Measurements from ENCODE around the gene KCNC1. TPM values are rescaled to one million over a fixed set of nuclear protein-coding genes. Genes with fewer than 3 reads are reported as not detected.

Gene KCNC1
- total RNA-seq = not detected
- not detected for total RNA-seq (2013)
- 0 to 0.13 (median 0) reads per million in 29 experiments for total RNA-seq

- Mint-ChIP-seq H3K4me1 (peaks cover 0 to 10% (median 8%) of the 10 kb centered on the region in 3 donors), H3K9me3 (no peaks in the 10 kb centered on the region), H3K4me3 (peak within 1 kb of the TSS in 2 of 3 donors; percentile 39 to 75), H3K27me3 (peaks cover 42 to 62% of the 10 kb centered on the region in 2 donors), H3K27ac (no peak within 1 kb of the TSS), H3K36me3 (no peaks in the 10 kb centered on the region)
- no peaks in the 10 kb centered on the region for H3K9me3 ChIP-seq
- no peak within 1 kb of the TSS for H3K4me3 ChIP-seq (ENCODE audit: control insufficient read depth in 1 of 2, extremely low read depth in 1 of 2, low read length in 1 of 2)
- POLR2A ChIA-PET = no interaction called here
- ATAC-seq (replicated peaks in 1 of 4) = no peak
- H3K4me1 ChIP-seq (ENCODE audit: control insufficient read depth in 1 of 2, extremely low read depth in 1 of 2, insufficient read depth in 2 of 2, low read length in 2 of 2) = no peaks in the 10 kb centered on the region
- CTCF ChIA-PET = no interaction called here
- peaks cover 5 to 76% of the 10 kb centered on the region in 2 experiments for H3K27me3 ChIP-seq (replicated peaks in 1 of 2; ENCODE audit: control insufficient read depth in 2 of 2, extremely low read depth in 1 of 2, insufficient read depth in 2 of 2, low read length in 1 of 2)
- no peak within 1 kb of the TSS for H3K27ac ChIP-seq (ENCODE audit: low read length)
- H3K36me3 ChIP-seq (ENCODE audit: control insufficient read depth in 2 of 2, extremely low read depth in 1 of 2, insufficient read depth in 1 of 2, low read length in 1 of 2) = no peaks in the 10 kb centered on the region
- DNase-seq = no peak
- WGBS (ENCODE audit: insufficient coverage) = 1% methylated on average over 65 of the region's 66 CpGs
Measured at GRCh38 chr11:17734418-17734911, at the start of gene KCNC1. KCNC1 (plus strand) TSS chr11:17734781; CDS start chr11:17736003, 1,222 bp downstream.

- ATAC-seq (replicated peaks in 1 of 4) (no peak), DNase-seq (no peak)
- Histone ChIP-seq H3K27ac (ENCODE audit: low read length) (no peak overlapping the region), H3K4me1 (ENCODE audit: control insufficient read depth in 1 of 2, extremely low read depth in 1 of 2, insufficient read depth in 2 of 2, low read length in 2 of 2) (no peaks in the 10 kb centered on the region), H3K9me3 (no peaks in the 10 kb centered on the region), H3K4me3 (ENCODE audit: control insufficient read depth in 1 of 2, extremely low read depth in 1 of 2, low read length in 1 of 2) (no peak overlapping the region), H3K27me3 (replicated peaks in 1 of 2; ENCODE audit: control insufficient read depth in 2 of 2, extremely low read depth in 1 of 2, insufficient read depth in 2 of 2, low read length in 1 of 2) (peaks cover 10 to 23% of the 10 kb centered on the region in 2 experiments), H3K36me3 (ENCODE audit: control insufficient read depth in 2 of 2, extremely low read depth in 1 of 2, insufficient read depth in 1 of 2, low read length in 1 of 2) (no peaks in the 10 kb centered on the region)
- H3K4me1 Mint-ChIP-seq = no peaks in the 10 kb centered on the region
- POLR2A ChIA-PET = no interaction called here
- no peak overlapping the region for H3K27ac Mint-ChIP-seq
- no peaks in the 10 kb centered on the region for H3K9me3 Mint-ChIP-seq
- H3K27me3 Mint-ChIP-seq = peaks cover 18 to 24% of the 10 kb centered on the region in 2 donors
- 42% methylated on average over 2 of the region's 8 CpGs for WGBS (ENCODE audit: insufficient coverage)
- no peak overlapping the region for H3K4me3 Mint-ChIP-seq
- CTCF ChIA-PET = no interaction called here
- H3K36me3 Mint-ChIP-seq = no peaks in the 10 kb centered on the region
Measured at GRCh38 chr11:17686231-17686980, 48.2 kb upstream of the KCNC1 start.

DNA sequence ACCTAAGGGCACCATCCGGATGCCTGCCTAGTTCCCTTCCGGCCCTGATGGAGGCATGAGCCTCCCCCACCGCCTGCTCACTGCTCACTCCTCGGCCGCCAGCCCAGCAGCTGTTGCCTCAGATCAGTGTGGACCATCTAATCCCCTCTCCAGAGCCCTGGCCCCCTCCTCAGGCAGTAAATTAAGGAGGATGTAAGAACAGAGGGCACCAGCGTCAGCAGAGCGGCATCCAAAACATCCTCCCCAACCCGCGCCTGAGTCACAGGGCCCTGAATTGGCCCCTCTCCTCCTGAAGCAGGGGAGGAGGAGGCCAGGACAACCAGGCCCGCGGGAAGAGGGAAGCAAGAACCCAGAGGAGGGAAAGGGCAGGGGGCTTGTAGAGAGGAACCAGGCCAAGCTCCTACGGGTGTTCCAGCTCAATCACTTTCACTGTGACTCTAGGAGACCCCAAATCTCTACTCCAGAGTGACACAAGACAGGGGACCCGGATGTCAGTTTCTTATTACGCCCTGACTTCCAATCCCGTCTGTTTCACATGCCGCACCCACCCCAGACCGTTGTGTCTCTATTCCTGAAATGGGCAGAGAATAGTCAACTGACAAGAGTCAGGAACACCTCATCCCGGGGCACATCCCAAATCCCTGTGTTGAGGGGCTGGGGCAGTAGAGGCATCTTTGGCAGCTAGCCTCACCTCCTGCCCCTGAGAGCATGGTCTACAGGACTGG lies 46.5 kb upstream of the KCNC1 start:
- CTCF ChIA-PET = no interaction called here
- no peak overlapping the region for H3K27ac ChIP-seq (ENCODE audit: low read length)
- H3K9me3 Mint-ChIP-seq = no peaks in the 10 kb centered on the region
- 77% methylated on average over 5 of the region's 18 CpGs for WGBS (ENCODE audit: insufficient coverage)
- no peaks in the 10 kb centered on the region for H3K9me3 ChIP-seq
- ATAC-seq (replicated peaks in 1 of 4) (no peak), DNase-seq (no peak)
- no peaks in the 10 kb centered on the region for H3K4me1 ChIP-seq (ENCODE audit: control insufficient read depth in 1 of 2, extremely low read depth in 1 of 2, insufficient read depth in 2 of 2, low read length in 2 of 2)
- H3K4me3 ChIP-seq (ENCODE audit: control insufficient read depth in 1 of 2, extremely low read depth in 1 of 2, low read length in 1 of 2) = no peak overlapping the region
- no peaks in the 10 kb centered on the region for H3K36me3 ChIP-seq (ENCODE audit: control insufficient read depth in 2 of 2, extremely low read depth in 1 of 2, insufficient read depth in 1 of 2, low read length in 1 of 2)
- no peaks in the 10 kb centered on the region for H3K36me3 Mint-ChIP-seq
- H3K27me3 ChIP-seq (replicated peaks in 1 of 2; ENCODE audit: control insufficient read depth in 2 of 2, extremely low read depth in 1 of 2, insufficient read depth in 2 of 2, low read length in 1 of 2) = peaks cover 12 to 30% of the 10 kb centered on the region in 2 experiments
- H3K27me3 Mint-ChIP-seq = peaks cover 23 to 24% of the 10 kb centered on the region in 2 donors
- POLR2A ChIA-PET = no interaction called here
- no peak overlapping the region for H3K4me3 Mint-ChIP-seq
- no peak overlapping the region for H3K27ac Mint-ChIP-seq
- H3K4me1 Mint-ChIP-seq = no peaks in the 10 kb centered on the region

DNA sequence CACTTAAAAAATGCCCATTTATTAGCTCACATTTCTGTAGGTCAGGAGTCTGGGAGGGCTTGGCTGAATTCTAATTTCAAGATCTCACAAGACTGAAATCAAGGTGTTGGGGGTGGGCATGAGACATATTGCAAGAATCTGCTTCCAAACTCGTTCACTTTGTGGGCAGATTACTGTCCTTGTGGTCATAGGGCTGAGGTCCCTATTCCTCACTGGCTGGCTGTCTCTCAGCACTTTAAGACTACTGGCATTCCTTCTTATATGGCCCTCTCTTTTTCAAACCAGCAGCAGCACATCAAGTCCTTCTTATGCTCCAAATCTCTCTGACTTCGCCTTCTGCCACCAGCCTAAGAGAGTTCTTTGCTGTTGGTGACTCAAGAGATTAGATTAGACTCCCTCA lies 43.0 kb upstream of the KCNC1 start:
- Mint-ChIP-seq H3K27ac (no peak overlapping the region), H3K4me3 (no peak overlapping the region), H3K36me3 (no peaks in the 10 kb centered on the region), H3K9me3 (no peaks in the 10 kb centered on the region), H3K27me3 (peaks cover 43 to 49% of the 10 kb centered on the region in 2 donors), H3K4me1 (peaks cover 0 to 5% (median 2%) of the 10 kb centered on the region in 3 donors)
- H3K4me3 ChIP-seq (ENCODE audit: control insufficient read depth in 1 of 2, extremely low read depth in 1 of 2, low read length in 1 of 2) = no peak overlapping the region
- POLR2A ChIA-PET = no interaction called here
- DNase-seq = no peak
- H3K9me3 ChIP-seq = no peaks in the 10 kb centered on the region
- ATAC-seq (replicated peaks in 1 of 4) = no peak
- H3K27ac ChIP-seq (ENCODE audit: low read length) = no peak overlapping the region
- WGBS (ENCODE audit: insufficient coverage) = 40% methylated on average over 1 of the region's 2 CpGs
- CTCF ChIA-PET = no interaction called here
- H3K36me3 ChIP-seq (ENCODE audit: control insufficient read depth in 2 of 2, extremely low read depth in 1 of 2, insufficient read depth in 1 of 2, low read length in 1 of 2) = no peaks in the 10 kb centered on the region
- H3K27me3 ChIP-seq (replicated peaks in 1 of 2; ENCODE audit: control insufficient read depth in 2 of 2, extremely low read depth in 1 of 2, insufficient read depth in 2 of 2, low read length in 1 of 2) = peaks cover 15 to 35% of the 10 kb centered on the region in 2 experiments
- H3K4me1 ChIP-seq (ENCODE audit: control insufficient read depth in 1 of 2, extremely low read depth in 1 of 2, insufficient read depth in 2 of 2, low read length in 2 of 2) = no peaks in the 10 kb centered on the region

- Mint-ChIP-seq H3K27ac (no peak overlapping the region), H3K4me3 (no peak overlapping the region), H3K4me1 (peaks cover 0 to 5% (median 2%) of the 10 kb centered on the region in 3 donors), H3K36me3 (no peaks in the 10 kb centered on the region), H3K9me3 (no peaks in the 10 kb centered on the region), H3K27me3 (peaks cover 47 to 50% of the 10 kb centered on the region in 2 donors)
- H3K27ac ChIP-seq (ENCODE audit: low read length) = no peak overlapping the region
- no peak overlapping the region for H3K4me3 ChIP-seq (ENCODE audit: control insufficient read depth in 1 of 2, extremely low read depth in 1 of 2, low read length in 1 of 2)
- ChIA-PET POLR2A (no interaction called here), CTCF (no interaction called here)
- H3K4me1 ChIP-seq (ENCODE audit: control insufficient read depth in 1 of 2, extremely low read depth in 1 of 2, insufficient read depth in 2 of 2, low read length in 2 of 2) = no peaks in the 10 kb centered on the region
- H3K9me3 ChIP-seq = no peaks in the 10 kb centered on the region
- H3K36me3 ChIP-seq (ENCODE audit: control insufficient read depth in 2 of 2, extremely low read depth in 1 of 2, insufficient read depth in 1 of 2, low read length in 1 of 2) = no peaks in the 10 kb centered on the region
- DNase-seq (no peak), ATAC-seq (replicated peaks in 1 of 4) (no peak)
- 59% methylated on average over 6 of the region's 10 CpGs for WGBS (ENCODE audit: insufficient coverage)
- peaks cover 15 to 39% of the 10 kb centered on the region in 2 experiments for H3K27me3 ChIP-seq (replicated peaks in 1 of 2; ENCODE audit: control insufficient read depth in 2 of 2, extremely low read depth in 1 of 2, insufficient read depth in 2 of 2, low read length in 1 of 2)
Measured at GRCh38 chr11:17691976-17692375, 42.6 kb upstream of the KCNC1 start.

DNA sequence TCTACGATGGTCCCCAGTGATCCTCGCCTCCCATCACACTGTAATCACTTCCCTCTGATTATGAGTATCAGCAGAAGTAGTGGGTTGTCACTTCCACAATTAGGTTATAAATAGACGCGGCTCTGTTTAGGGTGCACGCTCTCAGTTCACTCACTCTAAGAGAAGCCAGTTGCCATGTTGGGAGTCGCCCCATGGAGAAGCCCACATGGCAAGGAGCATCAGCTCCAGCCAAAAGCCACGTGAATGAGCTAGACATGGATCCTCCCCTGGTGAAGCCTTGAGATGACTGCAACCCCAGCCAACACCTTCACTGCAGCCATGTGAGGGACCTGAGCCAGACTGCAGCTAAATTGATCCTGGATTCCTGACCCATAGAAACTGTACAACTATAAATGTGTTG lies 41.6 kb upstream of the KCNC1 start:
- H3K4me3 Mint-ChIP-seq = no peak overlapping the region
- 74% methylated on average over 4 of the region's 7 CpGs for WGBS (ENCODE audit: insufficient coverage)
- Histone ChIP-seq H3K4me3 (ENCODE audit: control insufficient read depth in 1 of 2, extremely low read depth in 1 of 2, low read length in 1 of 2) (no peak overlapping the region), H3K27me3 (replicated peaks in 1 of 2; ENCODE audit: control insufficient read depth in 2 of 2, extremely low read depth in 1 of 2, insufficient read depth in 2 of 2, low read length in 1 of 2) (peaks cover 9 to 42% of the 10 kb centered on the region in 2 experiments), H3K4me1 (ENCODE audit: control insufficient read depth in 1 of 2, extremely low read depth in 1 of 2, insufficient read depth in 2 of 2, low read length in 2 of 2) (no peaks in the 10 kb centered on the region), H3K9me3 (no peaks in the 10 kb centered on the region), H3K27ac (ENCODE audit: low read length) (no peak overlapping the region), H3K36me3 (ENCODE audit: control insufficient read depth in 2 of 2, extremely low read depth in 1 of 2, insufficient read depth in 1 of 2, low read length in 1 of 2) (no peaks in the 10 kb centered on the region)
- H3K27ac Mint-ChIP-seq = no peak overlapping the region
- no peak for ATAC-seq (replicated peaks in 1 of 4)
- H3K36me3 Mint-ChIP-seq = no peaks in the 10 kb centered on the region
- H3K4me1 Mint-ChIP-seq = peaks cover 0 to 5% (median 2%) of the 10 kb centered on the region in 3 donors
- DNase-seq = no peak
- POLR2A ChIA-PET = no interaction called here
- peaks cover 51 to 52% of the 10 kb centered on the region in 2 donors for H3K27me3 Mint-ChIP-seq
- CTCF ChIA-PET = no interaction called here
- no peaks in the 10 kb centered on the region for H3K9me3 Mint-ChIP-seq

Data from T-cell (primary cell).